NCI-H1930 (cell line): Measurements from ENCODE around the gene PNP.
A peak's percentile ranks its signal among the peaks of the same experiment; 100 is the strongest.
"Not testable (repeated sequence)": the region's sequence is repeated elsewhere in the genome, so short reads cannot be mapped to it uniquely, and the experiment has no call there.

ENCODE experiments used
- DNase-seq, 2 experiments: peaks; one replicate each; lab custom pipeline; 2025; lab: John Stamatoyannopoulos, UW

PNP gene

DNA sequence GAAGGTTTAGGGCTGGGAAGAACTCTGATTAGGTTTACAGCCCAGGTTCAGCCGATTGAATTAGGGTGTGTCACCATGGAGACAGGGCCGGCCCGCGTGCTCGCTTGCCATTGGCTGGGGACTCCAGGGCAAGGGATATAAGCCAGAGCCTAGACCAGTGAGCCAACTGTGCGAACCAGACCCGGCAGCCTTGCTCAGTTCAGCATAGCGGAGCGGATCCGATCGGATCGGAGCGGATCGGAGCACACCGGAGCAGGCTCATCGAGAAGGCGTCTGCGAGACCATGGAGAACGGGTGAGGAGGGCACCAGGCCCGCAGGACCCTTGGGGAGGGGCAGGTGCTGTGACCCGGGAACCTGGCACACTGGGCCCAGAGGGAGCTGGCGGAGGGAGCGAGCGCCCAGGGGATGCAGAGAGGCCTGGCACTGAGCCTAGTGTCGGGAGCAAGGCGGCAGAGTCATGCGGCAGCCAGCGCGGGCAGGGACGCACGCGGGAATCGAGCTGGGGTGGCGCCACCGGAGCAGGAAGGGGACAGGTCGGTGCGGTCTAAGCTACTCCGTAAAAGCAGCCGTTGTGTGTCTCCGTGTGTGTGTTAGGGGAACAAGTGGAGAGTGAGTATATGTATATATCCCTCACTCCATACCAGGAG lies at the start of gene PNP:
Gene PNP, plus strand, starts transcription at position 165 of the 648 bp plus-strand sequence. Its CDS starts 119 bp downstream, at position 284.
- DNase-seq: peak; percentile 80 to 86

DNA sequence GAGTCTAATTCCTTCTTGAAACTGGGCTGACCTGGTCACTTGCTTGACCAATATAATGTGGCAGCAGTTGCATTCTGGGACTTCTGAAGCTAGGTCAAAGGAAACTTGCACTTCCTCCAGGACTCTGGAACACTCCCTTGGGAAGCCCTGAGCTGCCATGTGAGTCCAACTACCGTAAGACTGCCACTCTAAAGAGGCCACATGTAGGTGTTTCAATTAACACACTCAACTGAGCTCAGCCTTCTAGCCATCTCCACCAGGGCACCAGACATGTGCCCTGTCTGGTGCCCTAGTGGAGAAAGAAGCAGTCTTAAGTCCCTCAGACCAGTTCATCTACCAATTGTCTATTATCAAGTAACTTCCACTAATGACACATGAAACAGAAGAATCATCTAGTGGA lies 49.8 kb upstream of the PNP start:
- no peak for DNase-seq

DNA sequence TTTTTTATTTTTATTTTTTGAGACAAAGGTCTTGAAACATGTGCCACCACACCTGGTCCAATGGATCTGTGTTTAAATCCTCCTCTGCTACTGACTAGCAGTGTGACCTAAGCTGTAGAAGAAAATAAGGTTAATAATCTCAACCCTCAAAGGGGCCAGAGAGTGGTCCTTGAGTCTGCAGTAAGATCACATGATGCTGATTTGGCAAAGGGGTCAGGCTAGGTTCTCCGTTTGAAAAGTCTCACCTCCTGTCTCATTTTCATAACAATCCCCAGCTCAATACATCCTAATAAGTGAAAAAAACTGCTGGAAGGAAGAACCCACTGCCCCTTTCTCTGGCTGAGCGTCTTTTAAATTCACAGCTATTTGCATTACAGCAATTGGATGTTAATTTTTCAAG lies 47.9 kb upstream of the PNP start:
- DNase-seq: no peak

DNA sequence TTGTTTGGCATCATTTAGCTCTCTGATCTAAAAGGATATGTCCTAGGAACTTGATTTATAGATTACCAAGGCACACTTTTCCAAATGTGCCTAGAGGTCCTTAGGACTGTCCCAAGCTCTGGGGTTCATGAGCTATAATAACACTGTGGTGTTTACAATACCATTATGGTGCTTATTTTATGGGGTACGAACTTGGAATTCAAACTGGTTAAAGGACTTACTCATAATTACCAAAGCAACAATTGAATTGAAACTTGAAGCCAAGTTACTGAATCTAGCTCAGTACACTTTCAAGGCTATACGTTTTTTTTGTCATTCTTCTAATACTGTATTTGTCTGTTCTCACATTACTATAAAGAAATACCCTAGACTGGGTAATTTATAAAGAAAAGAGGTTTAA lies 46.3 kb upstream of the PNP start:
- no peak for DNase-seq

DNA sequence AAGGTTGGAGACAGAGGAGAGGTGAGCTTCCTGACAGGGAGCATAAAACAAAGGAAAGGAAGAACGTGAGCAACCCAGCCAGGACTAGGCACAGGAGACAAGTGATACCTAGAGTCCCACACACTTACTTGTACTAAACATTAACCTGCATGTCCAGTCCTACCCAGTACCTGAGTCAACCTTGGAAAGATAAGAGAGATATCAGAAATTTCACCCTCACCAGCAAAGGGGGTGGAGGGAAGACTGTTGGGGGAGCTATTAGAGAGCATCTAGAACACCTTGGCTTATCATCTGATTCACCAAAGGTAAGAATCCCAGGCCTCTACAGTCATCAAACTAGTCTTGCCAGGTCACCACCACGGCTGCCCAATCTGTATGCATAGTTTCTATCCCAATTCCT lies 44.4 kb upstream of the PNP start:
- DNase-seq: no peak

DNA sequence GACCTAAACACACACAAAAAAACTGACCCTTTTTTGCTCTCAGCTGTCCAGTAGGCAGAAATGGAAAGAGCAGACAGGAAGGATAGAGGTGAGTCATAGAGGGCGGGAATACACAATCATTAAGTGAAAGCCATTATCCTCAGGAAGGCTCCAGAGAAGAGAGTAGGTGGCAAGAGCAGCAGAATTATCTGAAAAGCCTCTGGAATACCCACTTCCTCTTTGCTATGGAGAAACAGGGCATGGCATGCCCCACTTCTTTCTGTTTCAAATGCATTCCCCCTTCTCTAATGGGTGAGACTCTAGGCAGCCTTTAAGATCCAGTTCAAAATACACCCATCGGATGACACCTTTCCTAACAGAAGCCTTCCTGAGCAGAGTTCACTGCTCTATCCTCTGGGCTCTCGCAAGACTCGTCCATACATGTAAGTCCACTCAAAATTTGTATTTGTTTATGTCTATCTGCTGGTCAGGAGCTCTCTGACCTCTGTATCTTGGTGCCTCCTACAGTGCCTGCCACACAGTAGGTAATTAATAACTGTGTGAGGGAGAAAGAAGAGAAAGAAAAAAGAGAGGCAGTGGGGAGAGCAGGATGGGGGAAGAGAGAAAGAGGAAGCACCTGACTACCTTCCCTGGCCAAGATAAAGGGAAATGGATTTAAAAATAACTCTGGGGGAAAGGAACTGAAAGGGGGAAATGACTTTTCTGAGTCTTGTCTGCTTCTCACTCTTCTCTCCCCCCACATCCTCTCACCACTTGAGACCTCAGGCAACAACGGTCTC lies 41.8 kb upstream of the PNP start:
- DNase-seq: no peak

DNA sequence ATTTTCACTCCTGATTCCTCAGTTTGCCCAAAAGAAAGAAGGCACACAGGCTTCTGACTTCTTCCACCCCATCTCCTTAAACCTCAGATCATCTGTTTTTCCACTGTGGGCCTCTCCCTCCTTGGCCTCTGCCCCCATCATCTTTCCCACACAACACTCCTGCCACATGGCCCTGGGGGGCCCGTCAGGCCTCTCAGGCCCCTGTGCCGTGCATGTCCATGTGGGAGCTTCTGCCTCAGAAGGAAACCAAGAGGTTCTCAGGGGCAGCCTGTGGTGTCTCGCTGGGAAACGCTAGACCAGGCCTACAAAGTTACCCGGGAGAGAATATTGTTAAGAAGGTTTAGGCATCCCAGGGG lies 41.2 kb upstream of the PNP start:
- no peak for DNase-seq

DNA sequence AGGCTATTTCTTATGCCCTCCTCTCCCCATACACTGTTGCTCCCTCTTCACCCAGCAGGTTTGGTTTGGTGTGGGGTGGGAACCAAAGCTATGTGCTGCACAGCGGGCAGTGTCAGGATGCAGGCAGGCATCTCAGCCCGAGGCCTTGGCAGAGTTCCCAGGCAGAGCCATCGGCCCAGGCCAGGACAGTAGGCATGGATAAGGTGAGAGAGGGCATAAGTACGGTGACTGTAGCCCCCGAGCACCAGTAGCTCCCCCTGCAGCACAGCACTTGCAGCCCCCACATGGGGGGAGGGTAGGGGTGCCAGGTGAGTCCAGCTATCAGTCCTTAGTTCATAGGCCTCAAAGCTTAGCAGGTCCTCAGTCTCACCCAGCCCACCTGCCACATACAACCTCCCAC lies 40.4 kb upstream of the PNP start:
- DNase-seq: no peak

DNA sequence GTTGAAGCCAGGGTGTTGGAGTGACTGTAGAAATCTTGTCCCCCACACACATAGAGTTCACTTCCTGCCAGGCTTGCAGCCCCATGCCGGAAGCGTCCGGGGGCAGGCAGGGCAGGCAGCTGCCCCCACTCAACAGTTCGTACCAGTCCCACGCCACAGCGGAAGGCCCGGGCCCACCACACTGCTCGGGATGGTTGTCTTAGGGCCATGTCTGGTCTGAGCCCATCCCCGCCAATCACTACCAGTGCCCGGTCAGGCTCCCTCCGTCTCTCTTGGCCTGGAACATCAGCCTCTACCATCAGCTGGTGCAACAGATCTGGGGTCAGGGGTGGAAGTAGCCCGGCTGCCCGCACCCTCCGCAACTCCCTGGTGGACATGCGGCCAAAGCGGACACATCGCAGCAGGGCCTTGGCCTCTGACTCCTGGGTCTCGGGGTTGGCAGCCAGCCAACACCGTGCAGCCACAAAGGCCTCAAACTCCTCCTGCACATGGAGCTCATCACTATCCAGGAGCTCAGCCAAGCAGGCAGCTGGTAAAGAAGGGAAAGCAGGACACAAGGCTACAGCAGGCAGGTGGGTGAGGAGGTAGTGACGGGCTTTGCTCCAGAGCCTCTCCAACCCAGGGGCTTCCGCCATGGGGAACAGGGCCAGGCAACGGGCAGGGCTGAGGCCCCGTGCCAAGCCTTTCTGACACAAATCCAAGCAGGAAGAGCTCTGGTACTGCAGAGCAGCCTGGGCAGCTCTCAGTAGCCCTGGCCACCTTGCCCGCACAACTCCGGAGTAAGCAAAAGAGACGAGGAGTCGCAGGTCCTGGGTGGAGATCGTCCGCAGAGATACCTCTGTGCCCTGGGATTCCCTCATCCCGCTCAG lies 39.2 kb upstream of the PNP start:
- no peak for DNase-seq

DNA sequence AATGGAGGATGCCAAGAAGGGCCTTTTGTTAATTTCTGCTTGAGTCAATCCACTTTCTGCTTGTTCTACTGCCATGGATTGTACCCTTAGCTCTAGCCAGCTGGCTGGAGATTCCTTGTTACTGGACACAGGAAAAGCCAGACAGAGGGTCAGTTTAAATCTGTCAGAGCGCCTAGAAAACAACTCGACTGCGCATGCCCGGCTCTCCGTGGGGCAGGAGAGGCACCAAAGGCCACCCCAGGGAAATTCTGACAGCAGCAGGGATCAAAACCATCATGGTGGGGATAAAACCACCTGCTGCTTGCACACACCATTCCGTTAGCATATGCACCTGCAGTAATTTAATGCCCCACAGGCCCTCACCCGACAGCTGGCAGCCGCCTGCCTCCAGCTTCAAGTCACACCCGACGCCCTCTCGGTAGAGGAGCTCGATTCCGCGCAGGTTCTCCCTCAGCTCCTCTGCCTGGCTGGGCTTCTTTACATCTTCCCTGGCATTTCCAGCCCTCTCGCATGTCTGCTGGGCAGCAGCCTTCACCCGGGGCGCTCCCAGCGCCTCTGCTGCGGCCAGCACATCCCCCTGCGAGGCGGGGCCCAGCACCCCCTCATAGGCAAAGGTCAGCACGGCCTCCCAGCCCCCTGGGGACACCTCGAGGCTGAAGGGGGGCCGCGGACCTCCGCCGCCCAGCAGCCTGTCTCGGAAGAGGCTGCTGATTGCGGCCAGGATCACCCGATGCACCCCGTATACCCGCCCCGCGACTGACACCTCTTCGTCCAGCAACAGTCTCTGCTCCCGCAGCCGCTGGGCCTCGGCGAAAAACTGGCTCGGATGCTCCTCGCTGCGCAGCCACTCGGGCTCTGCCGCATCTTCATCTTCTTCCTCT lies 34.3 kb upstream of the PNP start:
- DNase-seq: no peak

DNA sequence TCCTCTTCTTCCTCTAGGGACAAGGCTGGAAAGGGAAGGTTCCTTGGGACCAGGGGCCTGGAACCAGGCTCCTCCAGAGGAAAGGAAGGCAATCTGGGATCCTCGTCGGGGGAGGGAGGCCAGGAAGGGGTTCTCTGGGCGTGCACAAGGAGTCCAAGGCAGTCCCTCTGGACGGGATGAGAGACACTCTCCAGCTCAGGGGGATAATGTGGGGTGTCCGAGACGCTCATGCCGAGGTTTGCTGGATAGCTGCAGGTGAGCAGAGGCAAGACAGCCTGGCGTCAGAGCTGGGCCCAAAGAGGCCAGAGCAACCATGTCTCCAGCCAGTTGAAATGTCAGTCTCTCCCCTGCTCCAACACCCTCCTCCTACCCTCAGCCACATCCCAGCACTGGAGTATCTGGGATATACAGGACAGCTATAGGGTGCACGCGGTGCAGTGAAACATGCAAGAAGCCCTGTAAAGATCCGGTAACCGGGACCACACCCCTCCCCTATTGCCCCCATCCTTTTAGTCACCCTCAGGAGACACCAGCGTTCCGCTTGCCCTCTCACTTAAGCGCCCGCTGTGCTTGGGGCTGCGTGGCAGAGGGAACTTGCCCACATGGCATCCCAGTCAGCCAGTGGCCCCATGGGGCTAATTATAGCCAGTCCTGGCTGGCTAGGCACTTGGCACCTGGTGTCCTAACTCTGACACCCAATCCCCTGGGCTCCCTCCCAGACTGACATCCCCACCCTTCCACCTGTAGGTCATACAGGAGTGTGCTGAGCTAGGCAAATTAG lies 33.4 kb upstream of the PNP start, which contains the start of gene KLHL33:
Gene KLHL33, minus strand, starts transcription at position 585 of the 781 bp plus-strand sequence. Its CDS starts 355 bp downstream, at position 230.
- no peak for DNase-seq

DNA sequence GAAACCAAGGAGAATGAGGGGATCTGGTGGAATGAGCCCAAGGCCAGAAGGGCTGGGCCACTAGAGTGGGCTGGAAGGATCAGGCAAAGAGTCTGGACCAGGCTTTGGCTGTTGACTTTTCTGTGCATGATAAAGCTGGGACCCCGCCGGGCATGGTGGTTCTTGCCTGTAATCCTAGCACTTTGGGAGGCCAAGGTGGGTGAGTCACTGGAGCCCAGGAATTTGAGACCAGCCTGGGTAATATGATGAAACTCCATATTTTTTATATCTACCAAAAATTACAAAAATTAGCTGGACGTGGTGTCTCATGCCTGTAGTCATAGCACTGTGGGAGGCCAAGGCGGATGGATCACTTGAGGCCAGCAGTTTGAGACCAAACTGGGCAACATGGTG lies 32.8 kb upstream of the PNP start:
- no peak for DNase-seq

DNA sequence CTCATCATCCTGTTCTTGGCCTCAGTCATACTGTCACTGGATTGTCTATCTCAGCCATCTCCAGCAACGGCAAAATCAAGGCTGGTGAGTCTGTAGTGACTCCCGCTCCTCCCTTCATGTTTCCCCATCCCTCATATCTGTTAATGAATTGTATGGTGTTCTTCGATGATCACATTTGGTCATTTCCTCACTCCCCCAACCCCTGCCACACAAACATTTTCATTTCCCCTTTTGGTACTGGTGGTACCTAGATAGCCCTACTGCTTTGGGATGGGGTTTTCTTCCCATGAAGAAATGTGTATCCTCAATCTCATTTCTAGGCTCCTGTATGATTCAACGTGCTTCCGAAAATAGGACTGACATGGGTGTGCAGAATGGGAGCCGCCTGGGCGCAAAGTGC lies 30.5 kb upstream of the PNP start:
- DNase-seq: no peak

DNA sequence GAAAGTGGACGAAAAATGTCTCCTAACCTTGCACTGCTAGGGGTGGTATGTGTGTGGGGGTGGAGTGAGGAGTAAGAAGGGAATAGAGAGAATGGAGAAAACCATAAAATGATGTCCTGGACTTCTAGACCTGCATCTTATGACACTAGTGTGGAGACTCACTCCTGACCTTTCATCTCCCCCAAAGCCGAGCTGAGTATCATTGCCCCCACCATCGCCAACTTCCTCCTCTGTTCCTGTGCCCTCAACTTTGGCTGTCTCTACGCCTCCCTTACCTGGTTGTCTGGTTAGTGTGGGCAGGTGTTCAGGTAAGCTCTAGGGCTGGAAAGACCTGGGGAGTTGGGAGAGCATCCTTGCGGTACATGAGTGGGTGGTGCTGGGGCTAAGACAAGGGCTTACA lies 28.7 kb upstream of the PNP start:
- DNase-seq: no peak

DNA sequence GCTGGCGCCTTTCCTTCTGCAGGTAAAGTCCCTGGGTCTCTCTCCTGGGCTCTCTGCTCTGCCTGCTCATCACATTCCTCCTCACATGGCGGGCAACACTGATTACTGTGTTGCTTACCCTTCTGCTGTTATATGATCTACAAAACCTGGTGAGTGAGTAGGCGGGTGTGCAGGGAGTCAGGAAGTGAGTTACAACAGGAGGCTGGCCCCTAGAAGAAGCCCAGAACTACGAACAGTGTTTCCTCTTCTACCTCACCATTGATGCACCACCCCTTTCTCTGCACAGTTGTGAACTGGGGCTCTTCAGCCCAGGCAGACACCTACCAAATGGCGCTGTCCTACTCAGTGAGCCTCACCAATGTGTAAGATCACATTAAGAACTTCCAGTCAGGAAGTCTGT lies 28.3 kb upstream of the PNP start:
- no peak for DNase-seq

DNA sequence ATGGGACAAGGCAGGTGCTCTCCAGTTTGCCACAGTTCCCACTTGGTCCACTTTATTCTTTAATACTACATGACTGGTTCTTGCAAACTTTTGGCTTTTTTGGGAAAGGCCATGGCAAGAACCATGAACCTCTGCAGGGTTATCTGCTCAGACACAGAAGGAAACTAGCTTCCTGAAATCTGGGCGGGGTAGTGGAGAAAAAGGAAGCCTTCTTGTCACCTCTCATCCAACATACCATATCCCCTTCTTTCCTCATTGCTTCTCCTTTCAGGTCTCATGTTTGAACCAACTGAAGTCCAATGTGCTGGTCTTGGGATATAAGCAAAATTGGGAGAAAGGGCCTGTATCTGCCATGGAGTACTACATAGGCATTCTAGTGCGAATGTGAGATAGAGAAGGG lies 27.7 kb upstream of the PNP start:
- no peak for DNase-seq

DNA sequence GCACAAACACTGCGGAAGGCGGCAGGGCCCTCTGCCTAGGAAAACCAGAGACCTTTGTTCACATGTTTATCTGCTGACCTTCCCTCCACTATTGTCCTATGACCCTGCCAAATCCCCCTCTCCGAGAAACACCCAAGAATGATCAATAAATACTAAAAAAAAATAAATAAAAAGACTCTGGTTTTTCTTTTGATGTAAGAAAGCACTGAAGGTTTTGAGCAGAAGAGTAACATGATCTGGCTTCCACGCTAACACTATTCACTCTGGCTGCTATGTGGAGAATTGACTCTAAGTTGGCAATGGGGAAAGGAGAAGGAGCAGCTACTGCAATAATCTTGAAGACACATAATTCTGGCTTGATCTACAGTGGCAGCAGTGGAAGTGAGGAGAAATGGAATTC lies 25.6 kb upstream of the PNP start:
- not testable (repeated sequence) for DNase-seq

DNA sequence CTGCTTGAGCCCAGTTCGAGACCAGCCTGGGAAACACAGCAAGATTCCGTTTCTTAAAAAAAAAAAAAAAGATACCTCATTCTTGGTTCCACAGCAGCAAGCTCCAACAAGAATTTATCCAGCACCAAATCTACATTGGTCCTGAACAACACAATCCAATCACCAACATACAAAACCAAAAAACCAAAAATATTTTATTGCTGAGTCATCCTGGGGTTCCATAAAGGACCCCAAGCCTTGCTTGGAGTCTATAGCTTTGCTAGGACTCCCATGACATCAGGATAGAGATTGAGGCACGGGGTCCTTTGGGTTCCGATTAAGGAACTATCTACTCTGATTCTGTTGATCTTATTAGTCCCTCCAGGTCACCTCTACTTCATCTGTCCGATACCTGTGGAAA lies 22.3 kb upstream of the PNP start:
- no peak for DNase-seq

DNA sequence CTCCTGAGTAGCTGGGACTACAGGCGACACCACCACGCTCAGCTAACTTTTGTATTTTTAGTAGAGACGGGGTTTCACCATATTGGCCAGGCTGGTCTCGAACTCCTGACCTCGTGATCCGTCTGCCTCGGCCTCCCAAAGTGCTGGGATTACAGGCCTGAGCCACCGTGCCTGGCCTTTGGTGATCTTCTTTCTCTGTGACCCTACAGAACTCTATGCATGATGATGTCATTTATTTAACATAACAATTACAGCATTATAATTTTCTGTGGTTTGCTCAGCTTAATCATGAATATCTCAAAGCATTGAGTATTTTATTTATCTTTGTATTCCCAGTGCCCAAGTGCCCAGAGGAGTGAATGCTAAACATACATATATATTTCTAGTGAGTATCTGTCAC lies 16.4 kb upstream of the PNP start:
- not testable (repeated sequence) for DNase-seq

DNA sequence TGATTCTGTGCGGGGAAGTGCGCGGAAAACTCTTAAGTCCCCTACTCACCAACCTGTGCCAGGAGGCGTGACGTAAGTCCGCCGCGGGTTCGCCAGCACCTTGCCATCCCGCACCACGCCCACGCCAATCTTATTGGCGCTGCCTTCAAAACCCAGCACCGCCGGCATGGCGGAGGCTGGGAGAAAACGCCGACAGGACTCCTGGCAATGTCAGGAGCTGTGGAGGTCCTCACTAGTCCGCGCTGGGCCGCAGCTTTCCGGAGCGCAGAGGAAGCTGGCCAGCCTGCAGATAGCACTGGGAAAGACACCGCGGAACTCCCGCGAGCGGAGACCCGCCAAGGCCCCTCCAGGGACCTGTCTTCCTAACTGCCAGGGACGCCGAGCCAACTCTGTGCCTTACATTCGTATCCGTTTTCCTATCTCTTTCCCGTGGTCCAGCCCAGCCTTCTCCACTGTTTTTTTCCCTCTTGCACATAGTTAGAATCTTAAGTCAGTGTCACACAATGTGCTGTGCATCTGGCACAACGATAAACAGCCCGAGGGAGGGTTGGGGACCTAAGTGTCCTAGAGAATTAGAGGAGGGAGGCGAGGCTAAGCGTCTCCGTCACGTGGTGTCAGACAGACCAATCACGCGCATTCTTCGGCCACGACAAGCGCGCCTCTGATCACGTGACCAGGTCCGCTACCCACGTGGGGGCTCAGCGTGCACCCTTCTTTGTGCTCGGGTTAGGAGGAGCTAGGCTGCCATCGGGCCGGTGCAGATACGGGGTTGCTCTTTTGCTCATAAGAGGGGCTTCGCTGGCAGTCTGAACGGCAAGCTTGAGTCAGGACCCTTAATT lies 14.5 kb upstream of the PNP start, which contains the start of the genes APEX1 and OSGEP:
Gene APEX1, plus strand, starts transcription at position 711 of the 839 bp plus-strand sequence. CDS start 420 bp downstream, outside the sequence.
Gene OSGEP, minus strand, starts transcription at position 297 of the 839 bp plus-strand sequence. Its CDS starts 129 bp downstream, at position 168.
- peak; percentile 98 to 99 for DNase-seq
